Amniotic stem cell (primary cell): ENCODE results near the gene CCER1.
A peak's percentile ranks its signal among the peaks of the same experiment; 100 is the strongest.

Source experiments
- DNase-seq: peaks from one replicate; lab custom pipeline; 2025; lab: John Stamatoyannopoulos, UW

The CCER1 gene

GRCh38 chr12:90921536-90921935 lies 33.4 kb downstream of the CCER1 start:
- DNase-seq: no peak

DNA sequence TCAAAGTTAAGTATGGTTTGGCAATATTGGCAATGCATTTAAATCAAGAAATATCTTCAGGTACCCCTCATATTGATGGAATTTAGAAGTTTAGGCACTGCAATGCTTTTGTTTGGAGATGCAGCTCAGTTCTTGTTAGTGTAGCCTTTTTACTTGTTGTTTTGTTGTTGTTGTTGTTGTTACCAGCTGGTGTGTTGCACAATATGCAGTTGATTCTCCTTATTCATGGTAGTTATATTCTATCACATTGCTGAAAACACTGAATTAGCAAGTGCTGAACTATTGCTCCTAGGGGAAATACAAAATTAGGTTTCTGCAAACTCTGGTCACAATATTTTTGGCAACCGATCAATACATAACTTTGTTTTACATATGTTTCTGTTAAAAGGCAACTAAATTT lies 34.8 kb downstream of the CCER1 start:
- DNase-seq: no peak

DNA sequence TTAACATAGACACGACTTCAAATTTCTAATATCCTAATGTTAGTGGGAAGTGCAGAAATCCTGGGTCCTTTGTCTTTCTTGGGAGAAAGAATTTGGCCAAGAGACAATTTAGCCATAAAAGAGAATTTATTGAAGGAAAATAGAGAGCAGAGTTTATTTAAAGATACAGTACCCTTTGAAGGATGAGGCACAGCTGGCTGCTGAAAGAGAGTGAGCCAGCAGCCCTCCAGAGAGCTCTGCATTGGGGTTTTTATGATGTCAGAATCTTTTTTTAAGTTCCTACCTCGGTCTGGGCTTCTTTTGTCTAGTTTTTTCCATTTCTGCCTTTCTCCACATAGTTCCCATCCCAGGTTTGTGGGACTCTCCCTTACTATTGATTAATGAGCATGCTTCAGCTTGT lies 37.5 kb downstream of the CCER1 start:
- DNase-seq: no peak

GRCh38 chr12:90916516-90916915 lies 38.5 kb downstream of the CCER1 start:
- DNase-seq: no peak

DNA sequence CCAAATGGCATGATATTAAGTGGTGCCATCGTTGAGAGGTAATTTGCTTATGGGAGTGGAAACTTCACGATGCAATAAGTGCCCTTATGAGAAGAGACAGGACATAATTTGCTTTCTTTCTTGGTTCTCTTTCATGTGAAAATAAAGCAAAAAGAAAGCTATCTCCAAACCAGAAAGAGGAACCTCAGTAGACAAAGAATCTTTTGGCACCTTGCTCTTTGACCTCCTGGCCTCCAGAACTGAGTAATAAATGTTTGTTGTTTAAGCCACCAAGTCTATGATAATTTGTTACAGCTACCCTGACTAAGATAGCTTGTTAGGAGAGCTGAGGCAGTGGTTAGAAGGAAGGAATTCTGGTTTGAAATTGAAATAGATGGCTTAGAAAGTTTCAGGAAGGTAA lies 39.6 kb downstream of the CCER1 start:
- DNase-seq: no peak

GRCh38 chr12:90910958-90911357 lies 44.0 kb downstream of the CCER1 start:
- DNase-seq: no peak

DNA sequence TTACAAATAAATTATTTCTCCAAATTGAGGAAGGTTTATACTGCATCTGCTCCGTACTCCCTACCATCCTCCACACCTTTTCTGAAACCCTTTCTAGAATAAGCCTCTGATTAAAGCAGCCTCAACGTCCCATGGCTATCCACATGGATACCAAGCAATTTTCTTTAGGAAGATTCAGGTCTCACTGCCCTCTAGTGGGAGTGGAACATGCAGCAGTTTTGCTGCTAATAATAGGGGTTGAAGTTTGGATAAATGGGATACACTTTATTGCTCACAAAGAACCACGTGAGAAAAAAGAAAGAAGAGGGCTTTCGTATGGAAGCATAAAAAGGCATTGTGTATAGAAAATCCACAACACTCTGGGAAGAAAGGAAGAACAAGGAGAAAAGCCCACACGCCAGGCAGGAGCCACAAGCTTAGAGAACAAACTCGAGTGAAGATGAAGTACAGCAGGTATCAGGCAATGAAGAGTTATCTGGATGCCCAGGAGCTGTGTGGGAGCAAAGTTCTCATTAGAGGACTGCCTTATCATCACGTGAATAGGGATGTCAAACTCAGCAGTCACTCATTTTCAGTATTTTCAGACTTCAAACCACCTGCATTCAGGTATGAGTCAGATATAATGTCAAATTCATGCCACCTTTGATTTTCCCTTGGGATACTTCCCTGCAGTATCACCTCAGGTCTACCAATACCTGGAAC lies 45.8 kb downstream of the CCER1 start:
- DNase-seq: peak; percentile 43

DNA sequence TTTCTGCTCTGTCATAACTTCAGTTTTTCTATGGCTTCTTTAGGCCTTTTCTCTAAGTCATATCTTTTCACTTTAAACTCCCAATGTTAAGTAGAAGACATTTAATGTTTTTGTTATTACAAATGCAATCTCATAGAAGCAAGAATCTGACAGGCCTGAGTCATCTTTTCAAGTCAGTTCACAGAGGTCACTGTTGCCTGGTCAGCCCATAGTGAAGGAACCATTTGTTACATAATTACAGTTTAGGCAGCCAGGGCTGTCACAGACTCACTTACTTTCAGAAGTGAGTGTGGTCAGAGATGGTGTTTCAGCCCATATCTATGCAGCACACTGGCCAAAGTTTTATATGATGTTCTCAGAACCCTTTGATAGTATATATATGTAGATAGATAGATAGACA lies 46.5 kb downstream of the CCER1 start:
- DNase-seq: no peak

- DNase-seq: no peak
These were observed 49.1 kb downstream of the CCER1 start for GRCh38 chr12:90905691-90906370.

GRCh38 chr12:90902596-90902995 lies 52.4 kb downstream of the CCER1 start:
- DNase-seq: no peak
